Measurements from ENCODE around the gene LDLRAP1.

DNA sequence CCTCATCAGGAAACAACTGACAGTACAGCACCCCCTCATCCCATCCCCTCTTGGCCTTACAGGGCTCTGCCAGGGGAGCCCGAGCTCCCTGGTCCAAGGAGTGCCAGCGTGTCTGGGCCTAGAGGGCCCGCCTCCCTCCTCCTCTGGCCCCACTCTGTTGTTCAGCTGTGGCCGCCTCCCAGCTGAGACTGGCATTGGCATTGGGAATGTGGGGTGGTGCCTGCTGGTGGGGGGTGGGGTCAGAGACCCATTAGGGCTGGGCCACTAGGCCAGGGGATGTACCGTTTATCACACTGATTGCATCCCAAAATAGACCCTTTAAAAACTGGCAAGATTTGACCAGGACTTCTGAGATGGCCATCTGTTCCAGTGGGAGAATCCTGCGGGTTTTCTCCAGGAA is 1.4 kb downstream of the LDLRAP1 start:
- TF ChIP-seq, protein P1, sequence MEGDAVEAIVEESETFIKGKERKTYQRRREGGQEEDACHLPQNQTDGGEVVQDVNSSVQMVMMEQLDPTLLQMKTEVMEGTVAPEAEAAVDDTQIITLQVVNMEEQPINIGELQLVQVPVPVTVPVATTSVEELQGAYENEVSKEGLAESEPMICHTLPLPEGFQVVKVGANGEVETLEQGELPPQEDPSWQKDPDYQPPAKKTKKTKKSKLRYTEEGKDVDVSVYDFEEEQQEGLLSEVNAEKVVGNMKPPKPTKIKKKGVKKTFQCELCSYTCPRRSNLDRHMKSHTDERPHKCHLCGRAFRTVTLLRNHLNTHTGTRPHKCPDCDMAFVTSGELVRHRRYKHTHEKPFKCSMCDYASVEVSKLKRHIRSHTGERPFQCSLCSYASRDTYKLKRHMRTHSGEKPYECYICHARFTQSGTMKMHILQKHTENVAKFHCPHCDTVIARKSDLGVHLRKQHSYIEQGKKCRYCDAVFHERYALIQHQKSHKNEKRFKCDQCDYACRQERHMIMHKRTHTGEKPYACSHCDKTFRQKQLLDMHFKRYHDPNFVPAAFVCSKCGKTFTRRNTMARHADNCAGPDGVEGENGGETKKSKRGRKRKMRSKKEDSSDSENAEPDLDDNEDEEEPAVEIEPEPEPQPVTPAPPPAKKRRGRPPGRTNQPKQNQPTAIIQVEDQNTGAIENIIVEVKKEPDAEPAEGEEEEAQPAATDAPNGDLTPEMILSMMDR (conservative IDR thresholded peaks at IDR 0.05) = no peak
- TF ChIP-seq EZH2 (IDR thresholded peaks at IDR 0.05; ENCODE audit: low read depth) = no peak

Measured in PC-9 (cell line).